LNCaP clone FGC (cell line): ENCODE data around the gene NOD2.

ENCODE experiments used
- DNase-seq: peaks from one replicate; pipeline ENCODE4 v3.0.0-alpha.2; 2011; ENCODE audit warnings: low read depth
- H3K4me3 ChIP-seq: 2 replicates; pipeline ENCODE4 v1.5.1; 2011; ENCODE audit warnings: mild to moderate bottlenecking, low read depth, low read length, control low read depth
- CTCF ChIP-seq: IDR thresholded peaks from 2 replicates; pipeline ENCODE4 v1.5.1; 2012; ENCODE audit warnings: mild to moderate bottlenecking; ENCODE audit not compliant: control insufficient read depth, insufficient read depth; ENCODE audit errors: extremely low read depth

Gene NOD2

GRCh38 chr16:50697881-50698767 lies 4.7 kb downstream of the NOD2 start:
- TF ChIP-seq CTCF: no peak
- H3K4me3 ChIP-seq: no peak overlapping the region
- DNase-seq: no peak

- TF ChIP-seq CTCF: no peak
- DNase-seq: no peak
- no peak overlapping the region for H3K4me3 ChIP-seq
These were observed 6.1 kb downstream of the NOD2 start for GRCh38 chr16:50699326-50700159.

- DNase-seq: no peak
- TF ChIP-seq CTCF: no peak
These were observed 9.3 kb downstream of the NOD2 start for GRCh38 chr16:50702725-50703124.

GRCh38 chr16:50704245-50704644 lies 10.8 kb downstream of the NOD2 start:
- DNase-seq: no peak
- no peak overlapping the region for H3K4me3 ChIP-seq
- no peak for TF ChIP-seq CTCF

More at GRCh38 chr16:50702725-50703124, 9.3 kb downstream of the NOD2 start:
- H3K4me3 ChIP-seq: no peak overlapping the region

GRCh38 chr16:50705436-50706110 lies 12.2 kb downstream of the NOD2 start:
- no peak for DNase-seq
- H3K4me3 ChIP-seq: no peak overlapping the region
- no peak for TF ChIP-seq CTCF

GRCh38 chr16:50706250-50706649 lies 12.8 kb downstream of the NOD2 start:
- no peak for TF ChIP-seq CTCF
- H3K4me3 ChIP-seq: no peak overlapping the region
- DNase-seq: peak; percentile 15
